Stimulated activated naive B cell treated with anti-CD40 and anti-IgM and Interleukin-4, amounts not matched to agents 10 μg/mL and 1 μg/mL and 100 μg/mL, for 72 hours (primary cell): ENCODE data around the gene DIPK2B.
A peak's percentile ranks its signal among the peaks of the same experiment; 100 is the strongest.

Experiments used
- ATAC-seq, 2 donors: fragments of 150-1000 bp; cut with Tn5 transposase; replicated peaks; 2 replicates each; pipeline ENCODE4 v1.10.0; 2021; ENCODE audit warnings: moderate library complexity in 1 of 2
- DNase-seq: peaks from one replicate; pipeline ENCODE4 v3.0.0; 2021
- H3K27ac Mint-ChIP-seq: one replicate; pipeline ENCODE4 v1.8.0; 2022; ENCODE audit warnings: mild to moderate bottlenecking, mixed read lengths
- H3K27me3 Mint-ChIP-seq, 2 donors: one replicate each; pipeline ENCODE4 v1.8.0; 2022; ENCODE audit warnings: mixed read lengths in 2 of 2
- H3K36me3 Mint-ChIP-seq, 2 donors: one replicate each; pipeline ENCODE4 v1.8.0; 2022; ENCODE audit warnings: mixed read lengths in 2 of 2, mild to moderate bottlenecking in 1 of 2
- H3K4me1 Mint-ChIP-seq, 2 donors: one replicate each; pipeline ENCODE4 v1.8.0; 2022; ENCODE audit warnings: mixed read lengths in 2 of 2, mild to moderate bottlenecking in 1 of 2
- H3K4me3 Mint-ChIP-seq, 2 donors: one replicate each; pipeline ENCODE4 v1.8.0; 2022; ENCODE audit warnings: mild to moderate bottlenecking in 2 of 2, mixed read lengths in 2 of 2, moderate library complexity in 1 of 2
- H3K9me3 Mint-ChIP-seq, 2 donors: one replicate each; pipeline ENCODE4 v1.8.0; 2022; ENCODE audit warnings: mixed read lengths in 2 of 2, mild to moderate bottlenecking in 1 of 2

Gene DIPK2B, protein sequence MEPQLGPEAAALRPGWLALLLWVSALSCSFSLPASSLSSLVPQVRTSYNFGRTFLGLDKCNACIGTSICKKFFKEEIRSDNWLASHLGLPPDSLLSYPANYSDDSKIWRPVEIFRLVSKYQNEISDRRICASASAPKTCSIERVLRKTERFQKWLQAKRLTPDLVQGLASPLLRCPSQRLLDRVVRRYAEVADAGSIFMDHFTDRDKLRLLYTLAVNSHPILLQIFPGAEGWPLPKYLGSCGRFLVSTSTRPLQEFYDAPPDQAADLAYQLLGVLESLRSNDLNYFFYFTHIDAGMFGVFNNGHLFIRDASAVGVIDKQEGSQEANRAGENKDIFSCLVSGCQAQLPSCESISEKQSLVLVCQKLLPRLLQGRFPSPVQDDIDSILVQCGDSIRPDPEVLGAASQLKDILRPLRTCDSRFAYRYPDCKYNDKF

GRCh38 chrX:45200741-45201234 lies at the start of gene DIPK2B:
DIPK2B (minus strand) TSS chrX:45200876; CDS start chrX:45200826, 50 bp downstream.
- no peak for ATAC-seq
- no peaks in the 10 kb centered on the region for H3K36me3 Mint-ChIP-seq
- no peak for DNase-seq
- H3K9me3 Mint-ChIP-seq: peaks cover 2 to 4% of the 10 kb centered on the region in 2 donors
- H3K4me1 Mint-ChIP-seq: peaks cover 0 to 2% of the 10 kb centered on the region in 2 donors
- no peak within 1 kb of the TSS for H3K4me3 Mint-ChIP-seq
- H3K27ac Mint-ChIP-seq: no peak within 1 kb of the TSS
- peaks cover 15 to 43% of the 10 kb centered on the region in 2 donors for H3K27me3 Mint-ChIP-seq

DNA sequence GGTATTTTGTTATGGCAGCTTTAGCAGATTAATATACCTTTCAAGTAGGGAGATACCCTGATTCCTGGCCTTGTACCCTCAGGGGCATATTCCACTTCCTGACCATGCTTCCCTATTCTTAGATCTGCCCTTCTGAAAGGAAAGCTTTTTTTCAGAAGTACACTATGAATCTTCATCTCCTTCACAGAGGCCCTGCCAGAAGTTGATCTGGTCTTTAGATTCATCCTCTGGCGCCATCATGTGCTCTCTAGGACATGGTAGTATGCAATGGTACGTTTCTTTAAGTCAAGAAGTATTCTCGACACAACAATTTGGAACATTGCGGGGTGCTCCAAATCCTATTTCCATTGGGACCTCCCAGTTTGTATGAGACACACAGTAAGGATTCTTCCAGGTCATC lies 39.6 kb upstream of the DIPK2B start:
- Mint-ChIP-seq H3K9me3 (no peaks in the 10 kb centered on the region), H3K27ac (no peak overlapping the region), H3K36me3 (no peaks in the 10 kb centered on the region), H3K27me3 (peaks cover 0 to 3% of the 10 kb centered on the region in 2 donors), H3K4me1 (no peaks in the 10 kb centered on the region), H3K4me3 (no peak overlapping the region)
- DNase-seq (no peak), ATAC-seq (no peak)

DNA sequence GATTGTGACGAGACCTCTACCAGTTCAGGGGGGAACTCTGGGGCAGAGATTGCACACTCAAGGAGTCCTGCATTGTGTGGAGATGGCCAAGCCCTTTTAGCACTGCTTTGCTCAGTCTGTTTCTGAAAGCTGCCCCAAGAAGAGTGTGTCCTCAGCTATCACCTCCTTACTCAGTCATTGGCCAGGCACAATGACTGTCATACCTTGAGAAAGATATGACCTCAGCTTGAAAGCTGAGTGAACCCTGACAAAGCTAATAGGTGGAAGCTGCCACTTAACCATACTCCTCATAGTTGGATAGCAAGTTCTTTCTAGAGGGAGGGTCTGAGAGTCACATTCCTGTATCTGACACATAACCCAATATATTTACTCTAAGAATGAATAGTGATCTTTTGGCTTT lies 37.8 kb upstream of the DIPK2B start:
- DNase-seq (no peak), ATAC-seq (no peak)
- H3K36me3 Mint-ChIP-seq: peaks cover 0 to under 1% of the 10 kb centered on the region in 2 donors
- peak overlapping the region; percentile 15 for H3K27ac Mint-ChIP-seq
- H3K4me1 Mint-ChIP-seq: no peaks in the 10 kb centered on the region
- peaks cover 0 to 3% of the 10 kb centered on the region in 2 donors for H3K27me3 Mint-ChIP-seq
- peaks cover 0 to 2% of the 10 kb centered on the region in 2 donors for H3K9me3 Mint-ChIP-seq
- H3K4me3 Mint-ChIP-seq: no peak overlapping the region

- peaks cover 5 to 6% of the 10 kb centered on the region in 2 donors for H3K36me3 Mint-ChIP-seq
- DNase-seq (no peak), ATAC-seq (no peak)
- H3K27ac Mint-ChIP-seq: no peak overlapping the region
- H3K27me3 Mint-ChIP-seq: peaks cover 0 to 3% of the 10 kb centered on the region in 2 donors
- H3K4me1 Mint-ChIP-seq: peaks cover 21 to 27% of the 10 kb centered on the region in 2 donors
- H3K4me3 Mint-ChIP-seq: no peak overlapping the region
- peaks cover 3 to 19% of the 10 kb centered on the region in 2 donors for H3K9me3 Mint-ChIP-seq
Observed at GRCh38 chrX:45233531-45233930, 32.9 kb upstream of the DIPK2B start.

GRCh38 chrX:45232139-45232538 lies 31.5 kb upstream of the DIPK2B start:
- ATAC-seq: peak; percentile 70 to 76
- Mint-ChIP-seq H3K4me1 (peaks cover 23 to 27% of the 10 kb centered on the region in 2 donors), H3K27me3 (peaks cover 0 to 6% of the 10 kb centered on the region in 2 donors), H3K4me3 (no peak overlapping the region), H3K9me3 (peaks cover 3 to 19% of the 10 kb centered on the region in 2 donors), H3K36me3 (peaks cover 5 to 6% of the 10 kb centered on the region in 2 donors), H3K27ac (no peak overlapping the region)
- no peak for DNase-seq

DNA sequence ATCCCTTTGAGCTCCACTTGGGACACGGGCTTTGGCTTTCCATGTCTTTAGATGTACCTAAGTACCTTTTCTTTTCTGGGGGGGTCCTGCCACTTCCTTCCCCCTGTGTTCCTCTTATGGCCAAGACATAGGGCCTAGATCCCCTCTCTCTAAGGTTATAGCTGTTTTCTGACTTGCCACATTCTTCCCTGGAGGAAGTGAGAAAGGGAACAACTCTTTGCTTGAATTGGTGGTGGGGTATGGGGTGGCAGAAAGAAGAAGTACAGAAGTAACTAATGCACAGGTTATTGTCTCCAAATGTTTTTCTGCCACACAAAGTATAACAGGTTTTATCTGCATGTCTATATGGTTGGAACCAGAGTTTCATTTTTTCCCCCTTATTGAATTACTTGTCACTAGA lies 29.7 kb upstream of the DIPK2B start:
- peak; percentile 13 for DNase-seq
- no peak overlapping the region for H3K4me3 Mint-ChIP-seq
- H3K36me3 Mint-ChIP-seq: peaks cover 5 to 6% of the 10 kb centered on the region in 2 donors
- no peak overlapping the region for H3K27ac Mint-ChIP-seq
- H3K27me3 Mint-ChIP-seq: peaks cover 0 to 6% of the 10 kb centered on the region in 2 donors
- peaks cover 3 to 19% of the 10 kb centered on the region in 2 donors for H3K9me3 Mint-ChIP-seq
- H3K4me1 Mint-ChIP-seq: peaks cover 23 to 27% of the 10 kb centered on the region in 2 donors
- peak; percentile 91 to 92 for ATAC-seq

GRCh38 chrX:45229348-45229747 lies 28.7 kb upstream of the DIPK2B start:
- no peak for ATAC-seq
- no peak overlapping the region for H3K4me3 Mint-ChIP-seq
- H3K9me3 Mint-ChIP-seq: peaks cover 3 to 19% of the 10 kb centered on the region in 2 donors
- peaks cover 0 to 6% of the 10 kb centered on the region in 2 donors for H3K27me3 Mint-ChIP-seq
- H3K27ac Mint-ChIP-seq: no peak overlapping the region
- H3K36me3 Mint-ChIP-seq: peaks cover 5 to 6% of the 10 kb centered on the region in 2 donors
- DNase-seq: no peak
- peaks cover 23 to 27% of the 10 kb centered on the region in 2 donors for H3K4me1 Mint-ChIP-seq

DNA sequence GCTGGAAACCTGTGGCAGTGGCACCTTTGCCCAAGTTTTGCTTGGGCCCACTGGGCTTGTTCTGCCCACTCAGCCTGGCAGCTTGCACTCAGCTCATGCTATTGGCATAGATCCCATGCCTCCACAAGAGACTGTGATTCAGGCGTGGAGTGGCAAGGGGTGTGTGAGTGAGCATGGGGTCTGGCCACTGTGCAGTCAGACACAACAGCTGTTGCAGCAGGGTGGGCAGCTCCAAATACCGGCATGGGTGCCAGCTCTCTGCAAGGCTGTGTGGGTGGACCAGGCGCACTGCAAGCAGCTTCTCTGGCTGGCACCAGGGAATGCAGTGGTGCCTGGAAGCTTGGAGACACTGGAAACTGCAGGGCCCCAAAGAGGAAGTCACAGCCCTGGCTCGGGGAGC lies 27.4 kb upstream of the DIPK2B start:
- DNase-seq (no peak), ATAC-seq (no peak)
- no peak overlapping the region for H3K4me3 Mint-ChIP-seq
- peaks cover 3 to 14% of the 10 kb centered on the region in 2 donors for H3K9me3 Mint-ChIP-seq
- peak overlapping the region; percentile 56 for H3K27ac Mint-ChIP-seq
- peaks cover 23 to 25% of the 10 kb centered on the region in 2 donors for H3K4me1 Mint-ChIP-seq
- peaks cover 3 to 5% of the 10 kb centered on the region in 2 donors for H3K36me3 Mint-ChIP-seq
- H3K27me3 Mint-ChIP-seq: peaks cover 0 to 12% of the 10 kb centered on the region in 2 donors

- Mint-ChIP-seq H3K36me3 (no peaks in the 10 kb centered on the region), H3K4me3 (no peak overlapping the region), H3K27me3 (peaks cover 8 to 26% of the 10 kb centered on the region in 2 donors), H3K27ac (no peak overlapping the region), H3K4me1 (peaks cover 2 to 12% of the 10 kb centered on the region in 2 donors), H3K9me3 (peaks cover 11 to 15% of the 10 kb centered on the region in 2 donors)
- ATAC-seq (no peak), DNase-seq (no peak)
Observed at GRCh38 chrX:45208121-45208856, 7.6 kb upstream of the DIPK2B start.

DNA sequence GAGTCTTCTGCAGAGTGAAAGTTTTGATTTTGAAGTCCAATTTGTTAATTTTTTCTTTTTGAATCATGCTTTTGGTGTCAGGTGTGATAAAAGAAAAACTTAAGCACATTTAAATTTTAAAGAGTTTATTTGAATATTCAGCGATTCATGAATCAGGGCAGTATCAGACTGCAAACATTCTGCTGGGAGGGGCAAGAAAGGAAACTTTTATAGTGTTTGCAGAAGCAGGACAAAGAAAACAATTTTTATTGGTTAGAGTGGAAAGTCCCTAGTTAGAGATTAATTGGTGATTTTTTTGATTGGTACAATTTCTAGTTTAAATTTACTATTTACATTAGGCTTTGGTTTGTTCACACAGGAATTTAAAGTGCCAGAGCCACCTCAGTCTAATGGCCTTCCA lies 1.5 kb upstream of the DIPK2B start:
- DNase-seq: no peak
- Mint-ChIP-seq H3K27me3 (peaks cover 23 to 43% of the 10 kb centered on the region in 2 donors), H3K27ac (no peak overlapping the region), H3K36me3 (no peaks in the 10 kb centered on the region), H3K4me3 (no peak overlapping the region), H3K4me1 (peaks cover 0 to 2% of the 10 kb centered on the region in 2 donors), H3K9me3 (peaks cover 7 to 15% of the 10 kb centered on the region in 2 donors)
- ATAC-seq: no peak

- H3K4me3 Mint-ChIP-seq: no peak overlapping the region
- H3K4me1 Mint-ChIP-seq: peaks cover 0 to 2% of the 10 kb centered on the region in 2 donors
- no peak for ATAC-seq
- peaks cover 15 to 39% of the 10 kb centered on the region in 2 donors for H3K27me3 Mint-ChIP-seq
- DNase-seq: no peak
- H3K9me3 Mint-ChIP-seq: no peaks in the 10 kb centered on the region
- H3K36me3 Mint-ChIP-seq: no peaks in the 10 kb centered on the region
- H3K27ac Mint-ChIP-seq: no peak overlapping the region
Observed at GRCh38 chrX:45198706-45199105, 2.0 kb downstream of the DIPK2B start.

DNA sequence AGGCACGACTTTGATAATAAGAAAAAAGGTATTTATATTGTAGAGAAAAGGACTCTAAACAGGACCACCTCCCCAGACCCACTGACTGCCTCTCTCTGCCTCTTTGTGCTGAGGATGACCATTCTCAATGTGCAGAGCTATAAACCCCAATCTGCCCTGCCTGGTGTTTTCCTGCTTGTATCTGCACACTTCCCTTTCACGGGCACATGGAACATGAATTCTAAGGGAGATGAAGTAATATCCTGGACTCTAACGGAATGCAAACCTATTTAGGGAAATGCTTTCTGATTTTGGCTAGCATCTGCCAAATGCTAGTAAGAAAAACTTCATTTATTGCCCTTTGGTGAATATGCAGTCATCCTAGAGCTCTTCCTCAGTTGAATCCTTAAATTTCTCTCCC lies 2.4 kb downstream of the DIPK2B start:
- Mint-ChIP-seq H3K36me3 (no peaks in the 10 kb centered on the region), H3K4me1 (peaks cover 0 to 2% of the 10 kb centered on the region in 2 donors), H3K4me3 (no peak overlapping the region), H3K27me3 (peaks cover 15 to 39% of the 10 kb centered on the region in 2 donors), H3K27ac (no peak overlapping the region), H3K9me3 (no peaks in the 10 kb centered on the region)
- ATAC-seq: no peak
- no peak for DNase-seq

- H3K4me1 Mint-ChIP-seq: peaks cover 3 to 8% of the 10 kb centered on the region in 2 donors
- H3K27me3 Mint-ChIP-seq: peaks cover 13 to 32% of the 10 kb centered on the region in 2 donors
- DNase-seq (no peak), ATAC-seq (no peak)
- no peaks in the 10 kb centered on the region for H3K9me3 Mint-ChIP-seq
- no peaks in the 10 kb centered on the region for H3K36me3 Mint-ChIP-seq
- H3K27ac Mint-ChIP-seq: no peak overlapping the region
- H3K4me3 Mint-ChIP-seq: no peak overlapping the region
Observed at GRCh38 chrX:45196701-45197100, 4.0 kb downstream of the DIPK2B start.

DNA sequence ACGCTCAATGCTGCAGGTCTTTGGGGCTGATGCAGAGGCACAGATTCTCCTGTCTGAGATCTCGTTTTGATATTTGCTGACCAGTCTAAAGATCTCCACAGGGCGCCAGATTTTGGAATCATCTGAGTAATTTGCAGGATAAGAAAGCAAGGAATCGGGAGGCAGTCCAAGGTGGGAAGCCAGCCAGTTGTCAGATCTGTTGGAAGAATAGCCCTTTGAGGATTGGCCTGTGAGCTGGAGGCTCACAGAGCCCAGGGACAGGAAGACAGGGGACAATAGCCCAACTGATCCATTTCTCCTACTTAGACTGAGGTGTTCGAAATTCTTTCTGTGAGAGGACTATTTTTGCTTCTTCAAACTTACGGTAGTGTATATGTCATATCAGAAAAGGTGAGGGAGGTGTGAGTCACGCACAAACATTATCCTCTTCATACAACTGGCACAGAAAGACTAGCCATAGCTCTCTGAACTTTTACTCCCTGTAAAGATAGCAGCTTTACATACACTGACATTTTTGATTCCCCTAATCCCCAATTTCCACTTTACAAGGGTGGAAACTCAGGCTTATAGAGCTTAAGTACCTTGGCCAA lies 8.8 kb downstream of the DIPK2B start:
- H3K9me3 Mint-ChIP-seq: no peaks in the 10 kb centered on the region
- H3K27ac Mint-ChIP-seq: peak overlapping the region; percentile 6

More for the DNA sequence above, 8.8 kb downstream of the DIPK2B start:
- Mint-ChIP-seq H3K36me3 (no peaks in the 10 kb centered on the region), H3K27me3 (peaks cover 7 to 16% of the 10 kb centered on the region in 2 donors), H3K4me3 (peak overlapping the region in 1 of 2 donors; percentile 30), H3K4me1 (peaks cover 18 to 27% of the 10 kb centered on the region in 2 donors)
- DNase-seq (no peak), ATAC-seq (no peak)
